CD4-positive, alpha-beta T cell treated with Interleukin-21 for 1 hour (primary cell): ENCODE results near the gene SLX4IP.
"Not testable (repeated sequence)": the region's sequence is repeated elsewhere in the genome, so short reads cannot be mapped to it uniquely, and the experiment has no call there.

Experiments
- DNase-seq: peaks from one replicate; pipeline ENCODE4 v3.0.0-alpha.2; 2020

Gene SLX4IP

GRCh38 chr20:10434832-10435812 is at the start of gene SLX4IP:
SLX4IP (plus strand) TSS chr20:10435305; CDS start chr20:10458205, 22,900 bp downstream.
- peak; percentile 94 for DNase-seq

- DNase-seq: no peak
These were observed 49.1 kb upstream of the SLX4IP start for GRCh38 chr20:10385850-10386544.

- DNase-seq: no peak
These were observed 47.4 kb upstream of the SLX4IP start for GRCh38 chr20:10387686-10388085.

- no peak for DNase-seq
These were observed 46.5 kb upstream of the SLX4IP start for GRCh38 chr20:10388597-10388996.

GRCh38 chr20:10390709-10391108 is 44.4 kb upstream of the SLX4IP start:
- no peak for DNase-seq

GRCh38 chr20:10394752-10395151 is 40.4 kb upstream of the SLX4IP start:
- DNase-seq: not testable (repeated sequence)

GRCh38 chr20:10398834-10399369 is 36.2 kb upstream of the SLX4IP start:
- DNase-seq: no peak

GRCh38 chr20:10402938-10403608 is 32.0 kb upstream of the SLX4IP start:
- DNase-seq: no peak

GRCh38 chr20:10404023-10404628 is 31.0 kb upstream of the SLX4IP start:
- DNase-seq: no peak

GRCh38 chr20:10404959-10405530 is 30.1 kb upstream of the SLX4IP start:
- no peak for DNase-seq

- DNase-seq: no peak
These were observed 26.8 kb upstream of the SLX4IP start for GRCh38 chr20:10408108-10408813.

- DNase-seq: no peak
These were observed 23.4 kb upstream of the SLX4IP start for GRCh38 chr20:10411673-10412072.

- no peak for DNase-seq
These were observed 22.3 kb upstream of the SLX4IP start for GRCh38 chr20:10412591-10413408.

- no peak for DNase-seq
These were observed 20.0 kb upstream of the SLX4IP start for GRCh38 chr20:10415013-10415650.

GRCh38 chr20:10417218-10417617 is 17.9 kb upstream of the SLX4IP start:
- not testable (repeated sequence) for DNase-seq

GRCh38 chr20:10419550-10420133 is 15.5 kb upstream of the SLX4IP start:
- DNase-seq: no peak

- no peak for DNase-seq
These were observed 11.4 kb upstream of the SLX4IP start for GRCh38 chr20:10423735-10424134.

- DNase-seq: peak; percentile 56
These were observed 7.9 kb upstream of the SLX4IP start for GRCh38 chr20:10427060-10427692.

GRCh38 chr20:10428008-10428407 is 7.1 kb upstream of the SLX4IP start:
- DNase-seq: peak; percentile 18
